ENCODE data around the gene NUP93.
"Not testable (repeated sequence)": the region's sequence is repeated elsewhere in the genome, so short reads cannot be mapped to it uniquely, and the experiment has no call there.

The NUP93 gene

DNA sequence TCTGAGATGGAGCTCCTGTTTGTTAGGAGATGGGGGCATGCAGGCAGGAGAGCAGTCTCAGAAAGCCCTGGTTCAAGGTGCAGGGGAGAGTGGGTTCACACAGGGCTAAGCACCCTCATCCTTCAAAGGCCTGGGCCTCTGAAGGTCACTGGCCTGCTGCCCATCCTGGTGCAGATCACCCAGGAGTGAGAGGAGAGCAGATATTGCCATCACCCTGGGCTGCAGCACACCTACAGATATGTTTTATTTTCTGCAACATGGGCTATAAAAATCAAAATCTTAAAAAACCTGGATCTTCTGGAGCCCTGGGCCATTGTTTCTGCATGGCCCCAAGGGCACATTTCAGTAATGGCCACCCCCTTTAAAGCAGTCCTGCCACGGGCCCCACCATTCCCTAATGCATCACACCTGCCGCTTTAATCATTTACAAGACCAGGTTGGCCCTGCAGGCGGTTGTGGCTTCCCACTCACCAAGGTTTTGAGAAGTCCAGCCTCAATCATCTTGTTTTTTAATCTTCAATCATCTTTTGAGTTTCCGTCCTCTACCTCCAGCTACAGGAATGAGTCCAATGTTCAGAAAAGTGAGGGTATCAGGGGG lies 20.4 kb upstream of the NUP93 start:
- Histone ChIP-seq H3K4me3 (ENCODE audit: low read length in 2 of 2) (no peak overlapping the region), H3K4me1 (ENCODE audit: control insufficient read depth in 2 of 2, insufficient read depth in 2 of 2, low read length in 2 of 2) (no peaks in the 10 kb centered on the region), H3K9ac (ENCODE audit: low read depth in 1 of 2, low read length in 2 of 2) (no peak overlapping the region), H3K27ac (ENCODE audit: low read depth in 2 of 2, low read length in 2 of 2) (no peak overlapping the region), H3K36me3 (ENCODE audit: control insufficient read depth in 2 of 2, insufficient read depth in 2 of 2, low read length in 2 of 2) (no peaks in the 10 kb centered on the region), H3K9me3 (ENCODE audit: control insufficient read depth in 2 of 2, low read length in 2 of 2) (no peaks in the 10 kb centered on the region), H3K27me3 (ENCODE audit: control insufficient read depth in 2 of 2, insufficient read depth in 2 of 2, low read length in 2 of 2) (no peaks in the 10 kb centered on the region)

DNA sequence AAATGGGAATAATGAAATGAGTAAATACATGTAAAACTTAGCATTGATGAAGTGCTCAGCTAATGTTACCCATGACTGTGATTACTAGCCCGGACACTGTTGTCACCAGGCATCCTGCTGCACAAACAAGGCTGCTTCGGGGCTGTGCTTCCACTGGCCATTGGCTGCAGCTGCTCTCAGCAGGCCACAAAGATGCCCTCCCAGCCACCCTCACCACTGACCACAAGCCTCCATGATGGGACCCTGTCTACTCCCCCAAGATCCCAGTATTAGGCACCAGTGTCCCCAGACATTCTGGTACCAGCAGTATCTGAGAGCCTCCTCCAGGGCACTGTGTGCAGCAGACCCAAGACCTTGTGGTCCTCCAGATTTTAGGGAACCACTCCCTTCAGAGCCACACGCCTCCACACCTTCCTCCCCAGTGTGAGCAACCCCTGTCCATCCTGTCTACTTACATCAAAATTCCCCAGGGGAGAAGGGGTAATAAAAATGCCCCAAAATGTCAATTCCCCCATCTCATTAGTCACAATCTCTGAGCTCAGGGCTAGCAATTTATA lies 19.7 kb upstream of the NUP93 start:
- H3K9ac ChIP-seq (ENCODE audit: low read depth in 1 of 2, low read length in 2 of 2), result no peak overlapping the region
- no peak overlapping the region for H3K27ac ChIP-seq (ENCODE audit: low read depth in 2 of 2, low read length in 2 of 2)
- no peaks in the 10 kb centered on the region for H3K36me3 ChIP-seq (ENCODE audit: control insufficient read depth in 2 of 2, insufficient read depth in 2 of 2, low read length in 2 of 2)
- no peaks in the 10 kb centered on the region for H3K27me3 ChIP-seq (ENCODE audit: control insufficient read depth in 2 of 2, insufficient read depth in 2 of 2, low read length in 2 of 2)
- no peaks in the 10 kb centered on the region for H3K4me1 ChIP-seq (ENCODE audit: control insufficient read depth in 2 of 2, insufficient read depth in 2 of 2, low read length in 2 of 2)
- H3K9me3 ChIP-seq (ENCODE audit: control insufficient read depth in 2 of 2, low read length in 2 of 2), result no peaks in the 10 kb centered on the region
- H3K4me3 ChIP-seq (ENCODE audit: low read length in 2 of 2), result no peak overlapping the region

DNA sequence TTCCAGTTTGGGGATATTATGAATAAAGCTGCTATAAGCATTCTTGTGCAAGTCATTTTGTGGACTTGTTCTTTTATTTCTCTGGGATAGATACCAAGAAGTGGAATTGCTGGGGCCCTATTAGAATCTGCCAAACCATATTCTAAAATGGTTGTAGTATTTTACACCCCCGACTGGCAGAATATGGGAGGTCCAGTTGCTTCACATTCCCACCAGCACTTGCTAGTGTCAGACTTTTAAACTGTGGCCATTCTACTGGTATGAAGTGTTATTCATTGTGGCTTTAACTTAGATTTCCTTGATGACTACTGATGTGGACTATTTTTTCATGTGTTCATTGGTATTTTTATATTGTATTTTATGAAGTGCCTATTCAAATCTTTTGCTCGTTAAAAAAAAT lies 18.1 kb upstream of the NUP93 start:
- H3K4me1 ChIP-seq (ENCODE audit: control insufficient read depth in 2 of 2, insufficient read depth in 2 of 2, low read length in 2 of 2), result no peaks in the 10 kb centered on the region
- no peak overlapping the region for H3K9ac ChIP-seq (ENCODE audit: low read depth in 1 of 2, low read length in 2 of 2)
- no peak overlapping the region for H3K4me3 ChIP-seq (ENCODE audit: low read length in 2 of 2)
- no peak overlapping the region for H3K27ac ChIP-seq (ENCODE audit: low read depth in 2 of 2, low read length in 2 of 2)
- no peaks in the 10 kb centered on the region for H3K36me3 ChIP-seq (ENCODE audit: control insufficient read depth in 2 of 2, insufficient read depth in 2 of 2, low read length in 2 of 2)
- H3K27me3 ChIP-seq (ENCODE audit: control insufficient read depth in 2 of 2, insufficient read depth in 2 of 2, low read length in 2 of 2), result no peaks in the 10 kb centered on the region
- no peaks in the 10 kb centered on the region for H3K9me3 ChIP-seq (ENCODE audit: control insufficient read depth in 2 of 2, low read length in 2 of 2)

DNA sequence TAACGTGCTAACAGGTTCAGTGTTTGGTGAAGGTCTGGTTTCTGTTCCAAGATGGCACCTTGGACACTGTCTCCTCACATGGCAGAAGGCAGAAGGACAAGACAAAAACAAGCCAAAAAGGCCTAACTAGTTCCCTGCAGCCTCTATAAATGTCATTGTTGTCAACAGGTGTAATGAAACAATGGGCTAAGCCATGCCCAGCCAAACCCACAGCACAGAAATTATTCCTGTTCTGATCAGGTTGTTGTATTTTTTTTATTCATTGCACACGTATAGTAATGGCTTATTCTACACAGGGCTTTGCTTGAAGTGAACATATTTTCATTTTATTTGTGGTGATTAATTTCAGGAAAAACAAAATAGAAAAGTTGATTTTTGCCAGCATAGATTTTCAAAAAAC lies 16.1 kb upstream of the NUP93 start:
- Histone ChIP-seq H3K36me3 (ENCODE audit: control insufficient read depth in 2 of 2, insufficient read depth in 2 of 2, low read length in 2 of 2) (no peaks in the 10 kb centered on the region), H3K9me3 (ENCODE audit: control insufficient read depth in 2 of 2, low read length in 2 of 2) (no peaks in the 10 kb centered on the region), H3K4me3 (ENCODE audit: low read length in 2 of 2) (no peak overlapping the region), H3K4me1 (ENCODE audit: control insufficient read depth in 2 of 2, insufficient read depth in 2 of 2, low read length in 2 of 2) (no peaks in the 10 kb centered on the region), H3K9ac (ENCODE audit: low read depth in 1 of 2, low read length in 2 of 2) (no peak overlapping the region), H3K27ac (ENCODE audit: low read depth in 2 of 2, low read length in 2 of 2) (no peak overlapping the region), H3K27me3 (ENCODE audit: control insufficient read depth in 2 of 2, insufficient read depth in 2 of 2, low read length in 2 of 2) (no peaks in the 10 kb centered on the region)

DNA sequence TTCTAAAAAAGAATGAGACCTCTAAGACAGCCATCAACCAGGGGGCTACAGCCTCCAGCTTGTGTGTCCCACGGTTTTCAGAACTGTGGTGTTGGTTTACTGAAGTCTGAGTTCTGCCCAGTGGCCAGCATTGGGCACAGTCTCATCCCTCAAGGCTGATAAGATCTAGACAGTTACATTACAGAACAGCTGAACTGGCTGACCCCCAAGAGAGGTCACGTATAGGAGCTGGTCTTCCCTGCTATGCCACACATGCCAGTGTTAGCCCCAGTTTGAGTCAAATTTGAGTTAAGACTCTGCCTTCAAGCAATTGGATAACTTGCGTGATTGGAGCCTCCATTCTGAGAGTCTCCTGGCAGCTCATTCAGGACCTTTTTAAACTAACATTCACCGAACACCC lies 14.8 kb upstream of the NUP93 start:
- Histone ChIP-seq H3K27ac (ENCODE audit: low read depth in 2 of 2, low read length in 2 of 2) (no peak overlapping the region), H3K9ac (ENCODE audit: low read depth in 1 of 2, low read length in 2 of 2) (no peak overlapping the region), H3K4me1 (ENCODE audit: control insufficient read depth in 2 of 2, insufficient read depth in 2 of 2, low read length in 2 of 2) (no peaks in the 10 kb centered on the region), H3K27me3 (ENCODE audit: control insufficient read depth in 2 of 2, insufficient read depth in 2 of 2, low read length in 2 of 2) (no peaks in the 10 kb centered on the region), H3K36me3 (ENCODE audit: control insufficient read depth in 2 of 2, insufficient read depth in 2 of 2, low read length in 2 of 2) (no peaks in the 10 kb centered on the region), H3K9me3 (ENCODE audit: control insufficient read depth in 2 of 2, low read length in 2 of 2) (no peaks in the 10 kb centered on the region), H3K4me3 (ENCODE audit: low read length in 2 of 2) (no peak overlapping the region)

DNA sequence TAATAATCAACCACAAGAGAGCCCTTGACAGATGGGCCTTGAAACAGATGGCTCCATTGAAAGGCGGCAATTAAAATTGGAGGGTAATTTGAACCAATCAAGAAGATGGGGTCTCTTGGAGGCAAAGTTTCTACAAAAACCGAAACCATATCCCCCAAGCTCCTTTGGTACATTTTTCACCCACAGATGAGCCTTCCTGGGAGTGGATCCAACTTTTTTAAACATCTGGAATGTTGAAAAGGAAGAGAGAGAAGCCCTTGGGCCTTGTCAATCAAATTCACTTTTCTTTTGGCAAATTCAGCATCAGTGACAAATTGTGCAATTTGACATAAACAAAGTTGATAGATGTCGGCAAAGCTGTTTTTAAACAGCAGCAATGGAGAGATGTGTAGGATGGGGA lies 13.2 kb upstream of the NUP93 start:
- H3K9ac ChIP-seq (ENCODE audit: low read depth in 1 of 2, low read length in 2 of 2), result no peak overlapping the region
- H3K36me3 ChIP-seq (ENCODE audit: control insufficient read depth in 2 of 2, insufficient read depth in 2 of 2, low read length in 2 of 2), result no peaks in the 10 kb centered on the region
- H3K27ac ChIP-seq (ENCODE audit: low read depth in 2 of 2, low read length in 2 of 2), result no peak overlapping the region
- H3K4me1 ChIP-seq (ENCODE audit: control insufficient read depth in 2 of 2, insufficient read depth in 2 of 2, low read length in 2 of 2), result no peaks in the 10 kb centered on the region
- no peaks in the 10 kb centered on the region for H3K9me3 ChIP-seq (ENCODE audit: control insufficient read depth in 2 of 2, low read length in 2 of 2)
- no peak overlapping the region for H3K4me3 ChIP-seq (ENCODE audit: low read length in 2 of 2)
- H3K27me3 ChIP-seq (ENCODE audit: control insufficient read depth in 2 of 2, insufficient read depth in 2 of 2, low read length in 2 of 2), result no peaks in the 10 kb centered on the region

DNA sequence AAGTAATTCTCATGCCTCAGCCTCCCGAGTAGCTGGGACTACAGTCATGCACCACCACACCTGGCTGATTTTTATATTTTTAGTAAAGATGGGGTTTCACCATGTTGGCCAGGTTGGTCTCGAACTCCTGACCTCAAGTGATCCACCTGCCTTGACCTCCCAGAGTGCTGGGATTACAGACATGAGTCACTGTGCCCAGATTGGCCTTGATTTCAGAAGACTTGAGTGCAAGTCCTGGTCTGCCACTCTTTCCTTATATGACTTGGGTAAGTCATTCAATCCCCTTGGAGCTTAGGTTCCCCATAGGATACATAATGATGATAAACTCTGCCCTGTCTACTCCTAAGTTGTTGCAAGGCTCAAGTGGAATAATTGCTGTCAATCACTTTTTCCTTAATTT lies 12.4 kb upstream of the NUP93 start:
- H3K36me3 ChIP-seq (ENCODE audit: control insufficient read depth in 2 of 2, insufficient read depth in 2 of 2, low read length in 2 of 2); H3K27ac ChIP-seq (ENCODE audit: low read depth in 2 of 2, low read length in 2 of 2); H3K4me1 ChIP-seq (ENCODE audit: control insufficient read depth in 2 of 2, insufficient read depth in 2 of 2, low read length in 2 of 2); H3K4me3 ChIP-seq (ENCODE audit: low read length in 2 of 2); H3K27me3 ChIP-seq (ENCODE audit: control insufficient read depth in 2 of 2, insufficient read depth in 2 of 2, low read length in 2 of 2); H3K9ac ChIP-seq (ENCODE audit: low read depth in 1 of 2, low read length in 2 of 2); H3K9me3 ChIP-seq (ENCODE audit: control insufficient read depth in 2 of 2, low read length in 2 of 2): not testable (repeated sequence)

DNA sequence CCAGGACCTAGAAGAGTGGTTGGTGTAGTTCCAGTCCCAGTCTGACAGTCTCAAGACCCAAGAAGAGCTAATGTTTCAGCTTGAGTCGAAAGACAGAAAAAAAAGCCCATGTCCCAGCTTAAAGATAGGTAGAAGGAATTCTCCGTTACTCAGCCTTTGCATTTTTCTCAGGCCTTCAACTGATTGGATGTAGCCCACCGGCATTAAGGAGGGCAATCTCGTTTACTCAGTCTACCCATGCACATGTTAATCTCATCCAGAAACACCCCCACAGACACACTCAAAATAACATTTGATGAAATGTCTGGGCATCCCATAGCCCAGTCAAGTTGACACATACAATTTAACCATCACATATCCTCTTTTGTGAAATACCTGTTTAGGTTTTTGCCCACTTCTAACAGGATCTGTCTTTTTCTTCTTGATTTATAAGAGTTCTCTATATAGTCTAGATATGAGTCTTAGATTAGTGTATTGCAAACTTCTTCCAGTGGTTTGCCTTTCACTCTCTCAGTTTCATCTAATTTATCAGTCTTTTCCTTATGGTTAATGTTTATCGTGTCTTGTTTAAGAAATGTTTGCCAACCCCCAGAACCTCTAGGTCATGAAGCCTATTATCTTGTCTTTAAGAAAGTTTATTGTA lies 7.6 kb upstream of the NUP93 start:
- H3K4me1 ChIP-seq (ENCODE audit: control insufficient read depth in 2 of 2, insufficient read depth in 2 of 2, low read length in 2 of 2), result no peaks in the 10 kb centered on the region
- H3K36me3 ChIP-seq (ENCODE audit: control insufficient read depth in 2 of 2, insufficient read depth in 2 of 2, low read length in 2 of 2), result no peaks in the 10 kb centered on the region
- no peak overlapping the region for H3K27ac ChIP-seq (ENCODE audit: low read depth in 2 of 2, low read length in 2 of 2)
- no peak overlapping the region for H3K9ac ChIP-seq (ENCODE audit: low read depth in 1 of 2, low read length in 2 of 2)
- H3K9me3 ChIP-seq (ENCODE audit: control insufficient read depth in 2 of 2, low read length in 2 of 2), result no peaks in the 10 kb centered on the region
- no peaks in the 10 kb centered on the region for H3K27me3 ChIP-seq (ENCODE audit: control insufficient read depth in 2 of 2, insufficient read depth in 2 of 2, low read length in 2 of 2)
- no peak overlapping the region for H3K4me3 ChIP-seq (ENCODE audit: low read length in 2 of 2)

DNA sequence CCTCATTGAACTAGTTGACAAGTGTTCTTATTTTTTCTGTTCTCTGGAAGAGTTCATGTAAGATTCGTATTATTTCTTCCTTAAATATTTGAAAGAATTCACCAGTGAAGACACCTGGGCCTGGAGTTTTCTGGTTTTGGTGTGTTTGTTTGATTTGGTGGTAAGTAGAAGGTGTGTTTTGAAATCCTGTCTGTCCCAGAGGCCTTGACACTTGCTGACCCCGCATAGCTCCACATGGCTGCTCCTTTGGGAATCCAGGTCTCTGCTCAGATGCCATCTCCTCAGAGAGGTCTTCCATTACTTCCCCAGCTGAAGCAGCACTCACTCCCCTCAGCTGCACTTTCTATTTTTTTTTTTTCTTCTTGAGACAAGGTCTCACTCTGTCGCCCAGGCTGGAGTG lies 5.7 kb upstream of the NUP93 start:
- Histone ChIP-seq H3K9ac (ENCODE audit: low read depth in 1 of 2, low read length in 2 of 2) (no peak overlapping the region), H3K27ac (ENCODE audit: low read depth in 2 of 2, low read length in 2 of 2) (no peak overlapping the region), H3K4me1 (ENCODE audit: control insufficient read depth in 2 of 2, insufficient read depth in 2 of 2, low read length in 2 of 2) (peaks cover 5 to 7% of the 10 kb centered on the region in 2 donors), H3K36me3 (ENCODE audit: control insufficient read depth in 2 of 2, insufficient read depth in 2 of 2, low read length in 2 of 2) (no peaks in the 10 kb centered on the region), H3K9me3 (ENCODE audit: control insufficient read depth in 2 of 2, low read length in 2 of 2) (no peaks in the 10 kb centered on the region), H3K27me3 (ENCODE audit: control insufficient read depth in 2 of 2, insufficient read depth in 2 of 2, low read length in 2 of 2) (no peaks in the 10 kb centered on the region), H3K4me3 (ENCODE audit: low read length in 2 of 2) (no peak overlapping the region)

DNA sequence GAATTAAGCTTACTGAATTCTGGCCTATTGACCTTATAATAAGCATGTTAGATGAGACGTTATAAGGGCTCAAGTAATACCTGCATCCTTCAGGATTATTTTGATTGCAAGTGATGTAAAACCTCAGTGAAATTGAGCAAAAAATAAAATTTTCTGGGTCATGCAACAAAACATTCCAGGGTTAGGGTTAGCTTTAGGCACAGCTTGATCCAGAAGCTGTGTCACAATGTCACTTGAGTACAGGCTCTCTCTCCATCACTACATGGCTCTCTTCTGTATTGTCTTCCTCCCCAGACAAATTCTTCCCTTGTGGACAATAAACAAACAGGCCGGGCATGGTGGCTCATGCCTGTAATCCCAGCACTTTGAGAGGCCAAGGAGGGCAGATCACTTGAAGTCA lies 3.6 kb upstream of the NUP93 start:
- H3K9ac ChIP-seq (ENCODE audit: low read depth in 1 of 2, low read length in 2 of 2), result no peak overlapping the region
- no peak overlapping the region for H3K27ac ChIP-seq (ENCODE audit: low read depth in 2 of 2, low read length in 2 of 2)
- H3K9me3 ChIP-seq (ENCODE audit: control insufficient read depth in 2 of 2, low read length in 2 of 2), result no peaks in the 10 kb centered on the region
- H3K4me1 ChIP-seq (ENCODE audit: control insufficient read depth in 2 of 2, insufficient read depth in 2 of 2, low read length in 2 of 2), result peaks cover 13 to 14% of the 10 kb centered on the region in 2 donors
- no peaks in the 10 kb centered on the region for H3K36me3 ChIP-seq (ENCODE audit: control insufficient read depth in 2 of 2, insufficient read depth in 2 of 2, low read length in 2 of 2)
- no peaks in the 10 kb centered on the region for H3K27me3 ChIP-seq (ENCODE audit: control insufficient read depth in 2 of 2, insufficient read depth in 2 of 2, low read length in 2 of 2)
- no peak overlapping the region for H3K4me3 ChIP-seq (ENCODE audit: low read length in 2 of 2)

Data from mucosa of rectum (tissue), 2 donors.